Activated T-helper 2 cell treated with anti-CD3 and anti-CD28 coated beads, Interferon-gamma antibody, Interleukin-2, Interleukin-4, amounts not matched to agents 10 μg/mL and 5 μg/mL and 100 μg/mL, durations not matched to agents 14 hours and 24 hours and 36 hours (primary cell): ENCODE results near the gene LIMK2. TPM values are rescaled to one million over a fixed set of nuclear protein-coding genes. Genes with fewer than 3 reads are reported as not detected.
"Not testable (repeated sequence)": the region's sequence is repeated elsewhere in the genome, so short reads cannot be mapped to it uniquely, and the experiment has no call there.

Experiments used
- DNase-seq: peaks from one replicate; pipeline ENCODE4 v3.0.0; 2021; ENCODE audit warnings: low spot score
- H3K27ac Mint-ChIP-seq: one replicate; pipeline ENCODE4 v1.8.0; 2021; ENCODE audit warnings: mixed read lengths
- H3K27me3 Mint-ChIP-seq: one replicate; pipeline ENCODE4 v1.8.0; 2021; ENCODE audit warnings: low read depth, mixed read lengths
- H3K36me3 Mint-ChIP-seq: one replicate; pipeline ENCODE4 v1.8.0; 2021; ENCODE audit warnings: low read depth, mixed read lengths
- H3K4me1 Mint-ChIP-seq: one replicate; pipeline ENCODE4 v1.8.0; 2021; ENCODE audit warnings: low read depth, mixed read lengths
- H3K4me3 Mint-ChIP-seq: one replicate; pipeline ENCODE4 v1.8.0; 2021; ENCODE audit warnings: low read depth, mild to moderate bottlenecking, moderate library complexity, mixed read lengths
- H3K9me3 Mint-ChIP-seq: one replicate; pipeline ENCODE4 v1.8.0; 2021; ENCODE audit warnings: mixed read lengths
- intact Hi-C: fragments of 100-400 bp; cut with micrococcal nuclease; formaldehyde crosslinking; loops from one replicate; pipeline ENCODE4 v1.15.1; 2023
- total RNA-seq: library from RNA; stranded (reverse); gene quantifications from 2 replicates; pipeline ENCODE4 v1.2.3, GENCODE V29; 2022

The LIMK2 gene
- total RNA-seq, 1 donor from 2014 or later = 33.9 TPM

GRCh38 chr22:31193092-31193491 is 19.0 kb upstream of the LIMK2 start:
- peaks cover 24% of the 10 kb centered on the region for H3K36me3 Mint-ChIP-seq
- H3K27ac Mint-ChIP-seq = no peak overlapping the region
- intact Hi-C loops = no loop called here
- H3K9me3 Mint-ChIP-seq = no peaks in the 10 kb centered on the region
- H3K27me3 Mint-ChIP-seq = no peaks in the 10 kb centered on the region
- no peak overlapping the region for H3K4me3 Mint-ChIP-seq
- no peak for DNase-seq
- peaks cover 2% of the 10 kb centered on the region for H3K4me1 Mint-ChIP-seq

GRCh38 chr22:31194681-31195080 is 17.4 kb upstream of the LIMK2 start:
- DNase-seq, intact Hi-C loops, H3K4me3 Mint-ChIP-seq, H3K27ac Mint-ChIP-seq, H3K9me3 Mint-ChIP-seq, H3K27me3 Mint-ChIP-seq, H3K4me1 Mint-ChIP-seq: not testable (repeated sequence)
- peaks cover 23% of the 10 kb centered on the region for H3K36me3 Mint-ChIP-seq

- no peak for DNase-seq
- intact Hi-C loops = no loop called here
- no peaks in the 10 kb centered on the region for H3K9me3 Mint-ChIP-seq
- no peaks in the 10 kb centered on the region for H3K4me1 Mint-ChIP-seq
- H3K36me3 Mint-ChIP-seq = peaks cover 28% of the 10 kb centered on the region
- no peak overlapping the region for H3K27ac Mint-ChIP-seq
- no peak overlapping the region for H3K4me3 Mint-ChIP-seq
- no peaks in the 10 kb centered on the region for H3K27me3 Mint-ChIP-seq
These were observed 12.9 kb upstream of the LIMK2 start for GRCh38 chr22:31199187-31199586.

- DNase-seq, H3K4me1 Mint-ChIP-seq, H3K4me3 Mint-ChIP-seq, H3K27me3 Mint-ChIP-seq, H3K27ac Mint-ChIP-seq, H3K9me3 Mint-ChIP-seq, intact Hi-C loops: not testable (repeated sequence)
- peaks cover 20% of the 10 kb centered on the region for H3K36me3 Mint-ChIP-seq
These were observed 7.6 kb upstream of the LIMK2 start for GRCh38 chr22:31204352-31204984.

- H3K9me3 Mint-ChIP-seq, DNase-seq, H3K27me3 Mint-ChIP-seq, H3K27ac Mint-ChIP-seq, intact Hi-C loops, H3K4me1 Mint-ChIP-seq, H3K4me3 Mint-ChIP-seq: not testable (repeated sequence)
- H3K36me3 Mint-ChIP-seq = peaks cover 20% of the 10 kb centered on the region
These were observed 7.0 kb upstream of the LIMK2 start for GRCh38 chr22:31205059-31205458.

GRCh38 chr22:31206460-31206859 is 5.6 kb upstream of the LIMK2 start:
- H3K4me3 Mint-ChIP-seq, H3K27me3 Mint-ChIP-seq, DNase-seq, intact Hi-C loops, H3K9me3 Mint-ChIP-seq, H3K27ac Mint-ChIP-seq: not testable (repeated sequence)
- Mint-ChIP-seq H3K36me3 (peaks cover 20% of the 10 kb centered on the region), H3K4me1 (peaks cover 20% of the 10 kb centered on the region)

- DNase-seq = no peak
- Mint-ChIP-seq H3K36me3 (peaks cover 17% of the 10 kb centered on the region), H3K9me3 (no peaks in the 10 kb centered on the region), H3K4me1 (peaks cover 24% of the 10 kb centered on the region), H3K27ac (no peak overlapping the region), H3K4me3 (no peak overlapping the region), H3K27me3 (no peaks in the 10 kb centered on the region)
- intact Hi-C loops = no loop called here
These were observed 5.0 kb upstream of the LIMK2 start for GRCh38 chr22:31206896-31207687.

- Mint-ChIP-seq H3K27me3 (no peaks in the 10 kb centered on the region), H3K4me1 (peaks cover 39% of the 10 kb centered on the region), H3K4me3 (peak overlapping the region; percentile 85), H3K9me3 (no peaks in the 10 kb centered on the region), H3K36me3 (peaks cover 9% of the 10 kb centered on the region), H3K27ac (peak overlapping the region; percentile 75)
- no peak for DNase-seq
- intact Hi-C loops = loop anchor here (5.0 to 10.0 kb wide), 3 partner anchors 48 to 468 kb away; partner anchors contain the start of genes RNF185 and SMTN
These were observed 1.3 kb upstream of the LIMK2 start for GRCh38 chr22:31210556-31211421.

- peak overlapping the region; percentile 69 for H3K27ac Mint-ChIP-seq
- H3K36me3 Mint-ChIP-seq = peaks cover 9% of the 10 kb centered on the region
- no peaks in the 10 kb centered on the region for H3K9me3 Mint-ChIP-seq
- peak overlapping the region; percentile 85 for H3K4me3 Mint-ChIP-seq
- intact Hi-C loops = loop anchor here (5.0 to 10.0 kb wide), 3 partner anchors 49 to 469 kb away; partner anchors contain the start of genes RNF185 and SMTN
- H3K27me3 Mint-ChIP-seq = no peaks in the 10 kb centered on the region
- peaks cover 44% of the 10 kb centered on the region for H3K4me1 Mint-ChIP-seq
- DNase-seq = no peak
These were observed 626 bp upstream of the LIMK2 start for GRCh38 chr22:31211482-31211861.

- H3K9me3 Mint-ChIP-seq = no peaks in the 10 kb centered on the region
- peaks cover 44% of the 10 kb centered on the region for H3K4me1 Mint-ChIP-seq
- DNase-seq = no peak
- peaks cover 9% of the 10 kb centered on the region for H3K36me3 Mint-ChIP-seq
- intact Hi-C loops = loop anchor here (2.0 to 10.0 kb wide), 5 partner anchors 51 to 471 kb away; partner anchors contain the start of genes PIK3IP1, RNF185 and SMTN
- H3K27ac Mint-ChIP-seq = peak overlapping the region; percentile 70
- H3K27me3 Mint-ChIP-seq = no peaks in the 10 kb centered on the region
- peak overlapping the region; percentile 85 for H3K4me3 Mint-ChIP-seq
These were observed 908 bp downstream of the LIMK2 start for GRCh38 chr22:31212783-31213629.

GRCh38 chr22:31215018-31215535 is 3.0 kb downstream of the LIMK2 start:
- Mint-ChIP-seq H3K27ac (no peak overlapping the region), H3K9me3 (no peaks in the 10 kb centered on the region), H3K4me1 (peaks cover 43% of the 10 kb centered on the region), H3K27me3 (no peaks in the 10 kb centered on the region), H3K36me3 (peaks cover 16% of the 10 kb centered on the region), H3K4me3 (no peak overlapping the region)
- intact Hi-C loops = loop anchor here (10.0 kb wide), 1 partner anchor 130 kb away; the partner anchor contains the start of gene SMTN
- DNase-seq = no peak
